MM.1S (cell line): ENCODE data around the gene PRDM1.

Source experiments
- EZH2 ChIP-seq: fragments of 300-600 bp; sonication (generic); optimal IDR thresholded peaks from 2 replicates; pipeline ENCODE3; 2017; ENCODE audit warnings: low read depth, mild to moderate bottlenecking, antibody characterized with exemption, low read length, mixed read lengths
- EZH2phosphoT487 ChIP-seq: fragments of 300-600 bp; sonication (generic); IDR thresholded peaks from 2 replicates; pipeline ENCODE4 v1.6.1; 2018; ENCODE audit warnings: antibody characterized with exemption, low read length
- TF ChIP-seq, protein P1 (sequence below): fragments of 300-600 bp; sonication (generic); IDR thresholded peaks from 2 replicates; pipeline ENCODE4 v1.5.1; 2016; ENCODE audit warnings: antibody characterized with exemption, low read length, mixed read lengths

DNA sequence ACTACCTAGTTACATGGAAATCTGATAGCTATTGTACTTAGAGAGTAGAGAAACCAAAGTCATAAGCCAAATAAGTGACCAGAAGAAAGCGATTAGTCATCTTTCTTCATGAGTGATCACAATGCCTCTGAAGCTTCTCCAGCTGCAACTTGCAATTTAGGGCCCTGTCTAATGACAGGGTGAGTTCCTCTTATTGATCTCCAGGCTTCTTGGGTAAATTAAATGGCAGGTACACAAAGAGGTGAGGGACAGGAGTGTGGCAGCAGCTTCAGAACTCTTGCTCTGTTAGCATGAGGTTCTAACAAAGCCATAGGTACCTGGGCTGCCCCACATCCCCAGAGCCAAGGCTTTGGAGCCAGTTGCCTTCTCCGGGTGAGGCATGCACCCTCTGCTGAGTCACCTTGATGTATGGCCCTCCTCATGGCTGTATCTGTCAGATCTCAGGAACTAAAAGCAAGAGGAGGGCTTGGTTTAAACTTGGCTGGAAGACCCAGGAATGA lies 60.8 kb downstream of the PRDM1 start:
- TF ChIP-seq, protein P1, sequence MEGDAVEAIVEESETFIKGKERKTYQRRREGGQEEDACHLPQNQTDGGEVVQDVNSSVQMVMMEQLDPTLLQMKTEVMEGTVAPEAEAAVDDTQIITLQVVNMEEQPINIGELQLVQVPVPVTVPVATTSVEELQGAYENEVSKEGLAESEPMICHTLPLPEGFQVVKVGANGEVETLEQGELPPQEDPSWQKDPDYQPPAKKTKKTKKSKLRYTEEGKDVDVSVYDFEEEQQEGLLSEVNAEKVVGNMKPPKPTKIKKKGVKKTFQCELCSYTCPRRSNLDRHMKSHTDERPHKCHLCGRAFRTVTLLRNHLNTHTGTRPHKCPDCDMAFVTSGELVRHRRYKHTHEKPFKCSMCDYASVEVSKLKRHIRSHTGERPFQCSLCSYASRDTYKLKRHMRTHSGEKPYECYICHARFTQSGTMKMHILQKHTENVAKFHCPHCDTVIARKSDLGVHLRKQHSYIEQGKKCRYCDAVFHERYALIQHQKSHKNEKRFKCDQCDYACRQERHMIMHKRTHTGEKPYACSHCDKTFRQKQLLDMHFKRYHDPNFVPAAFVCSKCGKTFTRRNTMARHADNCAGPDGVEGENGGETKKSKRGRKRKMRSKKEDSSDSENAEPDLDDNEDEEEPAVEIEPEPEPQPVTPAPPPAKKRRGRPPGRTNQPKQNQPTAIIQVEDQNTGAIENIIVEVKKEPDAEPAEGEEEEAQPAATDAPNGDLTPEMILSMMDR, result no peak
- TF ChIP-seq EZH2 (no peak), EZH2phosphoT487 (no peak)
